RCC 7860 (cell line): ENCODE results near the gene TTC9.
"Not testable (repeated sequence)": the region's sequence is repeated elsewhere in the genome, so short reads cannot be mapped to it uniquely, and the experiment has no call there.

ENCODE experiments used
- DNase-seq: peaks from one replicate; pipeline ENCODE4 v3.0.0-alpha.2; 2015; ENCODE audit warnings: low spot score
- FAIRE-seq: peaks from 2 replicates; lab custom pipeline; 2012; peaks lifted over from hg19 to GRCh38; lab: Jason Lieb, UNC

TTC9 gene

GRCh38 chr14:70671652-70672644, 30.2 kb downstream of the TTC9 start:
- FAIRE-seq = no peak
- DNase-seq = no peak

GRCh38 chr14:70677341-70677740, 35.6 kb downstream of the TTC9 start:
- DNase-seq (no peak), FAIRE-seq (no peak)

GRCh38 chr14:70680748-70681147, 39.0 kb downstream of the TTC9 start:
- no peak for FAIRE-seq
- no peak for DNase-seq

- FAIRE-seq = no peak
Observed at GRCh38 chr14:70683983-70684382, 42.3 kb downstream of the TTC9 start.

GRCh38 chr14:70685474-70686197, 43.9 kb downstream of the TTC9 start:
- no peak for DNase-seq
- no peak for FAIRE-seq

More at GRCh38 chr14:70683983-70684382, 42.3 kb downstream of the TTC9 start:
- DNase-seq = no peak

GRCh38 chr14:70692210-70692609, 50.5 kb downstream of the TTC9 start:
- DNase-seq (no peak), FAIRE-seq (no peak)

- FAIRE-seq = no peak
Observed at GRCh38 chr14:70696026-70696425, 54.3 kb downstream of the TTC9 start.

GRCh38 chr14:70697701-70698100, 56.0 kb downstream of the TTC9 start:
- no peak for FAIRE-seq

More at GRCh38 chr14:70696026-70696425, 54.3 kb downstream of the TTC9 start:
- DNase-seq = no peak

GRCh38 chr14:70698288-70698687, 56.6 kb downstream of the TTC9 start:
- FAIRE-seq (no peak), DNase-seq (peak; percentile 18)

More at GRCh38 chr14:70697701-70698100, 56.0 kb downstream of the TTC9 start:
- no peak for DNase-seq

- DNase-seq (no peak), FAIRE-seq (no peak)
Observed at GRCh38 chr14:70699646-70700045, 57.9 kb downstream of the TTC9 start.

GRCh38 chr14:70700955-70701585, 59.4 kb downstream of the TTC9 start:
- DNase-seq (no peak), FAIRE-seq (no peak)

GRCh38 chr14:70701610-70702009, 59.9 kb downstream of the TTC9 start:
- FAIRE-seq (no peak), DNase-seq (no peak)

- DNase-seq (no peak), FAIRE-seq (no peak)
Observed at GRCh38 chr14:70702161-70702560, 60.4 kb downstream of the TTC9 start.

- DNase-seq, FAIRE-seq: not testable (repeated sequence)
Observed at GRCh38 chr14:70703621-70704168, 62.0 kb downstream of the TTC9 start.

GRCh38 chr14:70704960-70705359, 63.2 kb downstream of the TTC9 start:
- DNase-seq = no peak
- FAIRE-seq = no peak

- FAIRE-seq (no peak), DNase-seq (peak; percentile 4)
Observed at GRCh38 chr14:70706177-70706576, 64.5 kb downstream of the TTC9 start.

- FAIRE-seq = peak; percentile 82
Observed at GRCh38 chr14:70707138-70708038, 65.7 kb downstream of the TTC9 start.

GRCh38 chr14:70708717-70709570, 67.2 kb downstream of the TTC9 start:
- DNase-seq (no peak), FAIRE-seq (no peak)

More at GRCh38 chr14:70707138-70708038, 65.7 kb downstream of the TTC9 start:
- DNase-seq = peak; percentile 80
